IPS-20b (cell line): ENCODE data around the gene FAAP20.

Experiments used
- H3K27ac ChIP-seq: one replicate; pipeline ENCODE4 v1.5.1; 2013; ENCODE audit warnings: low read length
- H3K27me3 ChIP-seq: 2 replicates; pipeline ENCODE4 v1.6.1; 2013; ENCODE audit warnings: mild to moderate bottlenecking, low read length, inconsistent platforms; ENCODE audit not compliant: insufficient read depth
- H3K36me3 ChIP-seq: 2 replicates; pipeline ENCODE4 v1.6.1; 2013; ENCODE audit warnings: low read depth, mild to moderate bottlenecking, inconsistent platforms, low read length, moderate library complexity; ENCODE audit not compliant: insufficient read depth
- H3K4me1 ChIP-seq: 2 replicates; pipeline ENCODE4 v1.6.1; 2013; ENCODE audit warnings: mild to moderate bottlenecking, control low read depth, inconsistent platforms, low read length, moderate library complexity; ENCODE audit not compliant: insufficient read depth
- H3K4me3 ChIP-seq: 2 replicates; pipeline ENCODE4 v1.5.1; 2013; ENCODE audit warnings: mild to moderate bottlenecking, low read length, inconsistent platforms
- H3K9ac ChIP-seq: 2 replicates; pipeline ENCODE4 v1.6.1; 2013; ENCODE audit warnings: low read depth, mild to moderate bottlenecking, inconsistent platforms, low read length, moderate library complexity
- H3K9me3 ChIP-seq: 2 replicates; pipeline ENCODE4 v1.6.1; 2013; ENCODE audit warnings: mild to moderate bottlenecking, low read depth, low read length, inconsistent platforms; ENCODE audit not compliant: insufficient read depth

Gene FAAP20

DNA sequence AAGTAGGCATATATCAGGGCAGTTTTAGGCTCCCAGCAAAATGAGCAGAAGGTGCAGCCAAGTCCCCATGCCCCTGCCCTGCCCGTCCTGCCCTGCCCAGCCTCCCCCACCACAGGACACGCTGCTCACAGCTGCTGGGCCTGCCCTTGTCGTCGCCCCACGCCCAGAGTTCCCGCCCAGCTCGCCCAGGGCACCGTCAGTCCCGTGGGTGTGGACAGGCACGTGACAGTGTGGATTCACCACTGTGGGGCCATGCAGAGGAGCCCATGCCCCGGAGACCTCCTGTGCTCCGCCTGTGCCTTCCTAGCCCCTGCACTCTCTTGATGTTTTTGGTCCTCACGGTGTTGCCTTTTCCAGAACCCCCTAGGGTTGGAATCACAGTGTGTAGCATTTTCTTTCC, 7.0 kb downstream of the FAAP20 start:
- H3K4me3 ChIP-seq: no peak overlapping the region
- peaks cover 28% of the 10 kb centered on the region for H3K36me3 ChIP-seq
- H3K27me3 ChIP-seq: no peaks in the 10 kb centered on the region
- H3K27ac ChIP-seq: no peak overlapping the region
- H3K9me3 ChIP-seq: no peaks in the 10 kb centered on the region
- H3K4me1 ChIP-seq: no peaks in the 10 kb centered on the region; the same call in none of the 2 replicates
- no peak overlapping the region for H3K9ac ChIP-seq

DNA sequence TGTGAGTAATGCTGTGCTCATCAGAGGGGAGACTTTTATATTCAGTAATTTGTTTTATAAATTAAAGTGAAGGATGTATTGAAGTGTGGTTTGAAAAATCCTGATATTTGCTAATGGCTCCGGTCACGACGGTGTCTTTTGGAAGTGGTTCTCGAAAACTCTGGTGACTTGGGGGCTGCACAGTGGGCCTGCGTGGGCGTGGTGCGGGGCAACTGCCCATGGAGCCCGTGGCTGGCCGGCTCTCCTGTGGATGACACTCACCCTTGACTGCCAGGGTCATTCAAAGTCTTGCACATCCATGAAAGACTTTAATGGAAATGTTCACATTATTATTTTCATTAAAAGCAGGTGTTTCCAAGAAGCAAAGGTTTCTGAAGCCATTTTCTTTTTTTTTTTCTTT, 7.7 kb downstream of the FAAP20 start:
- H3K4me3 ChIP-seq: no peak overlapping the region
- no peak overlapping the region for H3K27ac ChIP-seq
- H3K9me3 ChIP-seq: no peaks in the 10 kb centered on the region
- H3K36me3 ChIP-seq: peaks cover 21% of the 10 kb centered on the region
- H3K27me3 ChIP-seq: no peaks in the 10 kb centered on the region
- no peak overlapping the region for H3K9ac ChIP-seq
- H3K4me1 ChIP-seq: no peaks in the 10 kb centered on the region; the same call in none of the 2 replicates

DNA sequence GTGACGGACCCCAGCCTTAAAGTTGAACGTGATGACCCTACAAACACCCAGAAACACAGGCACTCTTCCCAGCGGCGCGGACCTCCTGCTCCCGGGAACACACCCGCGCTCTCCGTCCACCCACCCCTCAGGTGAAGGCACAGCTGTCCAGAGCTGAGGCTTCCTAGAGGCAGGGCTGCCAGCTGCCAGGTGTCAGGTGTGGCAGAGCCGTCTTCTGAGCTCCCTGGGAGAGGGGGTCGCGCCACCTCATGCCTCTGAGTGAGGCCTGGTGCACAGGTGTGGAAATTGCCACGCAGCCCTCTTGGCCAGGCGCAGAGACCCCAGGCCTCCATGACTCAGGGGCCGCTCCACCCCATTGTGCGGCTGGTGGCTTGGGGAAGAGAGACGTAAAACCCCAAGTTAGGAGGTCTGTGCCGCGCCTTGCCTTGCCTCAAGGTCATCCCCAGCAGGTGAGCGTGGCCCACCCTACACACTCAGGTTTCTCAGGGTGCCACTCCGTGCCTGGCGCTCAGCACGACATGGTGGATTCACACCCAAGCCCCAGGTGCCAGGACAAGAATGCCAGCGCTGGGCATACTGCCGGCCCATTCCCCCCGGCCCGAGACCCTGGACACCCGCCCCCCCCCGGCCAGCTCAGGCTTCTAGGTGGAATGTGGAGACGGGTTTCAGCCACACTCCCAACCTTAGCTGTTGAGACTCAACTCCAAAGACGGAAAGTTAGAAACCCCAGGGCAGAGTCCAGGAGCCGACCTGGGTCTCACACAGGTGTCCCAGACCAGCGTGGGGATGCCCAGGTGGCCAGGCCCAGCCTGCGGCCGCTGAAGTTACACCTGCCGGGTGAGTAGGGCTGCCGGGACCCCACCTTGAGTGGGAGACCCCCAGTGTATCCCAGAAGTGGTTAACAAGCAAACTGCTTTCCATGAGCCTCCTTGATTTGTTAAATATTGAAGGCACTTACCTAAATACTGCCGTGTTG, 8.4 kb downstream of the FAAP20 start:
- Histone ChIP-seq H3K27ac (no peak overlapping the region), H3K9me3 (no peaks in the 10 kb centered on the region), H3K36me3 (peaks cover 20% of the 10 kb centered on the region), H3K4me1 (no peaks in the 10 kb centered on the region; the same call in none of the 2 replicates), H3K4me3 (no peak overlapping the region), H3K27me3 (no peaks in the 10 kb centered on the region), H3K9ac (no peak overlapping the region)

DNA sequence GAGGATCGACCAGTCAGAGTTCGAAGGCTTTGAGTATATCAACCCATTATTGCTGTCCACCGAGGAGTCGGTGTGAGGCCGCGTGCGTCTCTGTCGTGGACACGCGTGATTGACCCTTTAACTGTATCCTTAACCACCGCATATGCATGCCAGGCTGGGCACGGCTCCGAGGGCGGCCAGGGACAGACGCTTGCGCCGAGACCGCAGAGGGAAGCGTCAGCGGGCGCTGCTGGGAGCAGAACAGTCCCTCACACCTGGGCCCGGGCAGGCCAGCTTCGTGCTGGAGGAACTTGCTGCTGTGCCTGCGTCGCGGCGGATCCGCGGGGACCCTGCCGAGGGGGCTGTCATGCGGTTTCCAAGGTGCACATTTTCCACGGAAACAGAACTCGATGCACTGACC, 9.6 kb downstream of the FAAP20 start:
- H3K4me3 ChIP-seq: no peak overlapping the region
- H3K36me3 ChIP-seq: peaks cover 28% of the 10 kb centered on the region
- H3K9ac ChIP-seq: no peak overlapping the region
- H3K27ac ChIP-seq: no peak overlapping the region
- no peaks in the 10 kb centered on the region; the same call in 1 of the 2 replicates for H3K4me1 ChIP-seq
- no peaks in the 10 kb centered on the region for H3K9me3 ChIP-seq
- H3K27me3 ChIP-seq: no peaks in the 10 kb centered on the region

DNA sequence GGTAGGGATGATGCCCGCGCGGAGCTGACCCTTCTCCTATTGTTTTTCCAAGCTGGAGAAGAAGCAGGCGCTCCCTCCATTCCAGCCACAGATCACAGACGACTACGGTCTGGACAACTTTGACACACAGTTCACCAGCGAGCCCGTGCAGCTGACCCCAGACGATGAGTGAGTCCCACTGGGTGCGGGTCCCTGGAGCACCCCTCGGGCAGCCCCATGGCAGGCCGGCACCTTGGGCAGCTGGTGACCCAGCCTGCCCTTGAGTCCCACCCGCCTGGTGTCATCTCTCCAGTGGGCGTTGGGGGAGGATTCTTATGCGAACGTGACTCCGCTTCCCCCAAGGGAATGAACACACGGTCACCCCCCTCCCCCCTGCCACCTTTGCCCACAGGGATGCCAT, 10.0 kb downstream of the FAAP20 start:
- H3K27me3 ChIP-seq: no peaks in the 10 kb centered on the region
- no peaks in the 10 kb centered on the region; the same call in 1 of the 2 replicates for H3K4me1 ChIP-seq
- H3K36me3 ChIP-seq: peaks cover 28% of the 10 kb centered on the region

DNA sequence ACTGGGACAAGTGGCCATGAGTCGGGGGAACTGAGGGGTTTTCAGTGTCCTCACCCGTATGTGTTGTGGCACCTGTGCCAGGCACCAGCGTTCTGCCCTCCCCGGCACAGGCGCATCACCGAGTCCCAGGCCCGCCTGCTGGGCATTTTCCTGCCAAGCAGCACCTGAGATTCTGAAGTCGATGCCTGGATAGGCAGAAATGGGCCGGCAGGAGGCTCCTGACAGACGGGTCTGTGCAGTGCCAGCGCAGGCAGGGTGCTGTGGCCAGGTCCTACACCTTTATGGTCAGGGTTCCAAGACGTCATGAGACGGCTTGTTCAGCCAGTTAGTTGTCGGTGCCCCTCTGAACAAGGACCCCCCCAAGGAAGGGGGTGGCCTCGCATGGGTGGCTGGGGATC, 10.6 kb downstream of the FAAP20 start:
- Histone ChIP-seq H3K9me3 (no peaks in the 10 kb centered on the region), H3K9ac (no peak overlapping the region), H3K4me3 (no peak overlapping the region), H3K27me3 (no peaks in the 10 kb centered on the region), H3K27ac (no peak overlapping the region), H3K4me1 (no peaks in the 10 kb centered on the region), H3K36me3 (peaks cover 28% of the 10 kb centered on the region)

More for the DNA sequence above, 10.0 kb downstream of the FAAP20 start:
- no peak overlapping the region for H3K27ac ChIP-seq
- H3K9me3 ChIP-seq: no peaks in the 10 kb centered on the region
- H3K9ac ChIP-seq: no peak overlapping the region
- H3K4me3 ChIP-seq: no peak overlapping the region

DNA sequence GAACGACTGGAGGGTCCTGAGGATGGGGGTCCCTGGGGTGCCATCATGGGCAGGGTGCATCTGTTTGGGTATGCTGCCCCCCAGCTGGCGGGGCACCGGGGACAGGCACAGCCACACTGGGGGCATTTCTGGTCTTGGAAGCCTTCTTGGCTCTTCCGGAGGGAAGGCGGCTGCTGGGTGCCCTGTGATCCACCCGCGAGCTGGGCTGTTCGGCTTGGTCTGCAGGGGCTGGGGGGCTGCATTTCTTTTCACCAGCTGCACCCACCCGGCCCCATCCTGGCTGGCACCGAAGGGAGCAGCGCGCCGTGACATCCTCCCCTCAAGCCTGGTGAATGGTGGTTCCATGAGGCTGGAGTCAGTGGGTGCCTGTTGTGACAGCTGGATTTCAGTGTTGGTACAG, 12.2 kb downstream of the FAAP20 start:
- Histone ChIP-seq H3K4me3 (no peak overlapping the region), H3K9ac (no peak overlapping the region), H3K27ac (no peak overlapping the region), H3K27me3 (no peaks in the 10 kb centered on the region), H3K36me3 (peaks cover 22% of the 10 kb centered on the region), H3K4me1 (no peaks in the 10 kb centered on the region), H3K9me3 (no peaks in the 10 kb centered on the region)

DNA sequence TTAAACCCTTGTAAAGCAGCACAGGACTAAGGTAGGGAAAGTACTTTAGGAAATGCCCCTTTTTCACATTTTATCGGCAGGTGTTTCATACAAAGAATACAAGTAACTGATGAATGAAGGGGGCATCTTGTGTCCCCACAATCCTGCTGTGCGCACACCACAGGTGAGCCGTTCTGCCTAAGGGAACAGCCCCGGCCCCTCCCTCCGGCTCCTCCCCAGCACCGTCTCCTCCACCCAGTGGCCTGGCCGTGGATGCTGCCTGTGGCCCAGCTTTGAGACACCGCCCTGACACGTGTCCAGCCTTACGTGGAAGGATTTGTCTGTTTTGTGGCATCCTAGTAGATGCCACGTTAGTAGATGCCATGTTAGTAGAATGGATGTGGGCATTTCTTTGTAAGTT, 12.8 kb downstream of the FAAP20 start:
- Histone ChIP-seq H3K4me3 (no peak overlapping the region), H3K27ac (no peak overlapping the region), H3K9me3 (no peaks in the 10 kb centered on the region), H3K36me3 (peaks cover 22% of the 10 kb centered on the region), H3K9ac (no peak overlapping the region), H3K27me3 (no peaks in the 10 kb centered on the region), H3K4me1 (no peaks in the 10 kb centered on the region)

DNA sequence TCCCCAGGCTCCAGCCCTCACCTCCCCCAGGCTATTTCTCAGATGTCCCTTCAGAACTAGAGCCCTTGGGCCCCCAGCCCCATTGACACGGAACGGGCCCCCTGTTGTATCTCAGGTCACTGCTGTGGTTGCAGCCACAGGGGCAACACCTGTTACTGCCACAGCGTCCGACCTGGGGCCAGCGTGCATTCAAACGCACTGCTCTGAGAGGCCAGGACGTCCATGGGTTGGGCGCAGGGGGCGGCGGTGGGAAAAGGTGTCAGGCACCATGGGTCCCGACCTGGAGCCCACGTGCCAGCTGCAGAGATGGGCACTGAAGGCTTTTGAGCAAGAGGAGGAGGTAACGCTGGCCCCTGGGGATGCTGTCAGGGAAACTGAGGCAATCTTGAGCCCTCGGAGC, 13.3 kb downstream of the FAAP20 start:
- H3K4me1 ChIP-seq: no peaks in the 10 kb centered on the region
- peaks cover 27% of the 10 kb centered on the region for H3K36me3 ChIP-seq
- H3K9ac ChIP-seq: no peak overlapping the region
- no peaks in the 10 kb centered on the region for H3K27me3 ChIP-seq
- H3K4me3 ChIP-seq: no peak overlapping the region
- H3K9me3 ChIP-seq: no peaks in the 10 kb centered on the region
- no peak overlapping the region for H3K27ac ChIP-seq

DNA sequence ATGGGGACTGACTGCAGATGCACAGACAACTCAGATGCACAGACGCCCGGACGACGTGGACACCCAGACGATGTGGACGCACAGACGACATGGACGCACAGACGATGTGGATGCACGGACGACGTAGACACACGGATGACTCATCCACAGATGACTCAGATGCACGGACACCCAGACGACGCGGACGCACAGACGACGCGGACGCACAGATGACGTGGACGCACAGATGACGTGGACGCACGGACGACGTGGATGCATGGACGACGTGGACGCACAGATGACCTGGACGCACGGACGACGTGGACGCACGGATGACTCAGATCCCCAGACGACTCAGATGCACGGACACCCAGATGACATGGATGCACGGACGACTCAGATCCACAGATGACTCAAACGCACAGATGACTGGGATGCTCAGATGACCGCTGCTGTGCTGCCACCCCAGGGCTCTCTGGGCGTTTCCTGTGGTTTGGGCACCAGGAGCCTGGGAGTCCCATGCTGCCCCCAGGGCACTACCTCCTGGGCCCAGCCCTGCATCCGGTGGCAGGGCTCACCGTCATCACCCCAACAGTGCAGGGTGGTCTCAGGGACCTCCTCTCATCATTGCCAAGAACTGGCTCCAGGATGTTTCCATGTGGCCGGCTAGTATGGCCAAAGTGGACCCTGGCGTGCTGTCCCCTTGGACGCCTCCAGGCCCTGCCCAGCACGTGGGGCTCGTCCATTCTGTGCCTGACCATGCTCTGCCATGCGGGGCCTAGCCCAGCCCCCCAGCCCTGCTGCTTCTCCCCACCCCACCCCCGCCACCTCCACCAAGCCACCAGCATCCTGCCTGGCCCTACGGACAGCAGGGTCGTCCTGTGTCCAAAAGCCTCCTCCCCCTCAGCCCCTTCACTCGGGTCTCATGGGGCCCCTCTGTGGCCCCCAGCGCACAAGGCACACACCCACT, 14.0 kb downstream of the FAAP20 start:
- no peak overlapping the region for H3K27ac ChIP-seq
- no peak overlapping the region for H3K4me3 ChIP-seq
- H3K36me3 ChIP-seq: peaks cover 31% of the 10 kb centered on the region
- no peaks in the 10 kb centered on the region for H3K9me3 ChIP-seq
- no peak overlapping the region for H3K9ac ChIP-seq
- H3K4me1 ChIP-seq: no peaks in the 10 kb centered on the region
- no peaks in the 10 kb centered on the region for H3K27me3 ChIP-seq

DNA sequence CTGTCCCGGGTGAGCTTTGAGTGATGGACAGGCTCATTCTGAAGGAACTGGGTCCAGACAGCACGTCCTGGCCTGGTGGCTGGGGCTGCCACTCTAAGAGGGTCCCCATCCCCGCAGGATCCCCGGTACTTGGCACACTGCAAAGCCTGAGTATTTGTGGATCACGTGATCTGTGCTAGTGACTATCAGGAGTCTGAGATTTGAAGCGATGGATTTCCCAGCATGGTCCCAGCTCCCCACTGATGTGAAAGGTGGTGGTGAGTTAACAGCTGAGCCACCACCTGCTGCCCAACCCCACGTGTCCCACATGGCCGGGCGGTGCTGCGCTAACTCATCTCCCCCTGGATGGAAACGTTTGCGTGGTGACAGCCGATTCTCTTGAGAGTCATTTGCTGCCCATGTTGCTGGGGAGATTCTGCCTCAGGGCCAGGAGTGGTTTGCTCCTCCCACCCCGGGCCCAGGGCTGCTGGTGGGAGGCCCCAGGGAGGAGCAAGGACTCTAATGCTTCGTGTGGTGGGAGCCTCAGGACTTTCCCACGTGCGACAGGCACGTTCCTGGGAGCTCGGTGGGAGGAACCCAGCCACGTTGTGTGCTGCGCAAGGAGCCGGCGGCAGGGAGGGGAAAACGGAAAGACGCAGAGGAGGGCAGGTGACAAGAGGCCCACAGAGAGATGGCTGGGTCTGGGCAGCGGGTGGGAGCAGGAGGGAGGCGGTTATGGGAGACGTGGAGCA, 15.1 kb downstream of the FAAP20 start:
- no peaks in the 10 kb centered on the region for H3K27me3 ChIP-seq
- H3K36me3 ChIP-seq: peaks cover 26% of the 10 kb centered on the region
- no peak overlapping the region for H3K27ac ChIP-seq
- H3K4me3 ChIP-seq: no peak overlapping the region
- no peaks in the 10 kb centered on the region for H3K9me3 ChIP-seq
- no peak overlapping the region for H3K9ac ChIP-seq
- H3K4me1 ChIP-seq: no peaks in the 10 kb centered on the region
